OCI-LY1 (cell line): ENCODE measurements around the gene IRAK3.

Experiments
- H2AFZ ChIP-seq: fragments of 200-600 bp; sonication (generic), shearing (Covaris generic); 2 replicates; pipeline ENCODE4 v1.6.0; 2014; ENCODE audit warnings: antibody characterized with exemption, mild to moderate bottlenecking, low read length
- H3F3A ChIP-seq: fragments of 200-600 bp; sonication (generic), shearing (Covaris generic); 2 replicates; pipeline ENCODE4 v1.6.0; 2014; ENCODE audit warnings: mild to moderate bottlenecking, antibody characterized with exemption, low read length, moderate library complexity; ENCODE audit not compliant: insufficient read depth
- H3K27ac ChIP-seq: fragments of 200-600 bp; sonication (generic); 2 replicates; pipeline ENCODE4 v1.5.1; 2014; ENCODE audit warnings: low read length, mixed run types, mild to moderate bottlenecking, low read depth; ENCODE audit not compliant: poor library complexity, severe bottlenecking
- H3K27me3 ChIP-seq: fragments of 200-600 bp; sonication (generic); 2 replicates; pipeline ENCODE4 v1.6.0; 2014; ENCODE audit warnings: antibody characterized with exemption, mild to moderate bottlenecking, low read length, moderate library complexity; ENCODE audit not compliant: insufficient read depth
- H3K36me3 ChIP-seq: fragments of 200-600 bp; sonication (generic); 2 replicates; pipeline ENCODE4 v1.6.1; 2014; ENCODE audit warnings: mild to moderate bottlenecking, antibody characterized with exemption, low read length, moderate library complexity, mixed read lengths; ENCODE audit not compliant: insufficient read depth
- H3K4me1 ChIP-seq: fragments of 200-600 bp; sonication (generic); 2 replicates; pipeline ENCODE4 v1.5.1; 2014; ENCODE audit warnings: mild to moderate bottlenecking, low read length, moderate library complexity; ENCODE audit not compliant: insufficient read depth, severe bottlenecking
- H3K4me2 ChIP-seq: fragments of 200-600 bp; sonication (generic), shearing (Covaris generic); 2 replicates; pipeline ENCODE4 v1.6.1; 2014; ENCODE audit warnings: low read length
- H3K4me3 ChIP-seq: fragments of 200-600 bp; sonication (generic); 2 replicates; pipeline ENCODE4 v1.5.1; 2014; ENCODE audit warnings: low read length, low read depth, mild to moderate bottlenecking, mixed read lengths; ENCODE audit not compliant: poor library complexity, severe bottlenecking
- H3K79me2 ChIP-seq: fragments of 200-600 bp; shearing (Covaris generic); 2 replicates; pipeline ENCODE4 v1.6.1; 2016; ENCODE audit warnings: mixed run types, low read length, mixed read lengths; ENCODE audit not compliant: insufficient read depth
- H3K9ac ChIP-seq: fragments of 200-600 bp; sonication (generic), shearing (Covaris generic); 2 replicates; pipeline ENCODE4 v1.6.1; 2014; ENCODE audit warnings: mild to moderate bottlenecking, low read length, mixed read lengths
- H3K9me2 ChIP-seq: fragments of 200-600 bp; sonication (generic), shearing (Covaris generic); 2 replicates; pipeline ENCODE4 v1.6.1; 2014; ENCODE audit warnings: low read depth, mild to moderate bottlenecking, low read length, mixed read lengths
- H3K9me3 ChIP-seq: fragments of 200-600 bp; shearing (Covaris generic); 2 replicates; pipeline ENCODE4 v1.6.1; 2014; ENCODE audit warnings: low read length, mixed read lengths
- H4K20me1 ChIP-seq: fragments of 200-600 bp; sonication (generic), shearing (Covaris generic); 2 replicates; pipeline ENCODE4 v1.6.0; 2016; ENCODE audit warnings: mild to moderate bottlenecking, low read length; ENCODE audit not compliant: insufficient read depth
- EZH2 ChIP-seq: fragments of 200-600 bp; sonication (generic), shearing (Covaris generic); IDR thresholded peaks from 2 replicates; pipeline ENCODE4 v1.8.0; 2017; ENCODE audit warnings: borderline replicate concordance, mixed run types, mild to moderate bottlenecking, antibody characterized with exemption, low read length, moderate library complexity, mixed read lengths
- TF ChIP-seq, protein P1 (sequence below): fragments of 200-600 bp; sonication (generic), shearing (Covaris generic); IDR thresholded peaks from 2 replicates; pipeline ENCODE4 v1.5.1; 2017; ENCODE audit warnings: mild to moderate bottlenecking, antibody characterized with exemption, low read length, moderate library complexity, mixed read lengths

IRAK3 gene

DNA sequence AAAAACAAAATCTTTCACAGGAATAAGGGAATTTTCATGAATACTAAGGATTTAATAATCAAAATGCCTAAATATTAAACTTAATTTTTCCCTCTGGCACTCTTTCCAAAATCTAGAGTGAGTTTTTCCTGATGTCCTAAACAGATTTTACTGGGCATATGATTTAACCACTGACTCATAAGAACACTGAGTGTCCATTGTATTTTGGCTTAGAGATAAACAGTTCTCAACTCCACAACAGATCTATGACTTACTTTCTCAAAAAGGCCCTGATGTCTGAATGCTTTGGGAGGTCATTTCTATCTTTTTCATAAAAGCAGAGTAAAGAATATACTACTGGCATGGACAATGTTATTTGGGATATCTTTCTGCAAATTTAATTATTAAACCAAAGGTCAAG is 34.2 kb upstream of the IRAK3 start:
- peaks cover 8% of the 10 kb centered on the region for H3K79me2 ChIP-seq

DNA sequence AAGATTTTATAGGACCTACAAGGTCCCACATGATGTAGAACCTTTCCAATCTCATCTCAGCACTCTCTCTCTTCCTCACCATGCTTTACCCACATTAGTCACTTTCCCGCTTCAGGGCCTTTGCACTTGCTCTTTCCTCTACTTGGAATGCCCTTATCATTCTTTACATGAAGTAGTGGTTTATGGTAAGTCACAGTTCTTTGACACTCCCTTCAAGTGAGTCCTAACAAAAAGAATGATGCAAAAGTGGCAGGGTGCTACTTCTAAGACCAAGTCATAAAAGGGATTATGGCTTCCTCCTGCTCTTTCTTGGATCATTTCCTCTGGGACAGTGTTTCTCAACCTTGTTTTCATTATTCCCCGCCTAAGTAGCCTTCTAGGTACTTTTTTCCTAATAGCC is 32.4 kb upstream of the IRAK3 start:
- H3K79me2 ChIP-seq = peaks cover 12% of the 10 kb centered on the region
- H3K4me1 ChIP-seq = no peaks in the 10 kb centered on the region
- H3F3A ChIP-seq = no peaks in the 10 kb centered on the region
- no peaks in the 10 kb centered on the region for H4K20me1 ChIP-seq
- no peaks in the 10 kb centered on the region for H3K9me2 ChIP-seq
- no peak overlapping the region for H3K27ac ChIP-seq
- no peak overlapping the region for H3K9ac ChIP-seq
- no peak overlapping the region for H3K4me3 ChIP-seq
- H3K4me2 ChIP-seq = no peak overlapping the region
- H2AFZ ChIP-seq = no peak overlapping the region
- TF ChIP-seq, protein P1, sequence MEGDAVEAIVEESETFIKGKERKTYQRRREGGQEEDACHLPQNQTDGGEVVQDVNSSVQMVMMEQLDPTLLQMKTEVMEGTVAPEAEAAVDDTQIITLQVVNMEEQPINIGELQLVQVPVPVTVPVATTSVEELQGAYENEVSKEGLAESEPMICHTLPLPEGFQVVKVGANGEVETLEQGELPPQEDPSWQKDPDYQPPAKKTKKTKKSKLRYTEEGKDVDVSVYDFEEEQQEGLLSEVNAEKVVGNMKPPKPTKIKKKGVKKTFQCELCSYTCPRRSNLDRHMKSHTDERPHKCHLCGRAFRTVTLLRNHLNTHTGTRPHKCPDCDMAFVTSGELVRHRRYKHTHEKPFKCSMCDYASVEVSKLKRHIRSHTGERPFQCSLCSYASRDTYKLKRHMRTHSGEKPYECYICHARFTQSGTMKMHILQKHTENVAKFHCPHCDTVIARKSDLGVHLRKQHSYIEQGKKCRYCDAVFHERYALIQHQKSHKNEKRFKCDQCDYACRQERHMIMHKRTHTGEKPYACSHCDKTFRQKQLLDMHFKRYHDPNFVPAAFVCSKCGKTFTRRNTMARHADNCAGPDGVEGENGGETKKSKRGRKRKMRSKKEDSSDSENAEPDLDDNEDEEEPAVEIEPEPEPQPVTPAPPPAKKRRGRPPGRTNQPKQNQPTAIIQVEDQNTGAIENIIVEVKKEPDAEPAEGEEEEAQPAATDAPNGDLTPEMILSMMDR = no peak
- no peak for TF ChIP-seq EZH2
- peaks cover 31% of the 10 kb centered on the region for H3K36me3 ChIP-seq
- no peaks in the 10 kb centered on the region for H3K9me3 ChIP-seq
- H3K27me3 ChIP-seq = no peaks in the 10 kb centered on the region

More for the DNA sequence above, 34.2 kb upstream of the IRAK3 start:
- Histone ChIP-seq H3K9ac (no peak overlapping the region), H3K4me1 (no peaks in the 10 kb centered on the region), H2AFZ (no peak overlapping the region), H3K4me3 (no peak overlapping the region), H3K27me3 (no peaks in the 10 kb centered on the region), H3K27ac (no peak overlapping the region), H4K20me1 (no peaks in the 10 kb centered on the region), H3K36me3 (peaks cover 29% of the 10 kb centered on the region), H3K9me3 (no peaks in the 10 kb centered on the region), H3K4me2 (no peak overlapping the region), H3K9me2 (no peaks in the 10 kb centered on the region), H3F3A (no peaks in the 10 kb centered on the region)
- TF ChIP-seq, protein P1 = no peak
- TF ChIP-seq EZH2 = no peak

DNA sequence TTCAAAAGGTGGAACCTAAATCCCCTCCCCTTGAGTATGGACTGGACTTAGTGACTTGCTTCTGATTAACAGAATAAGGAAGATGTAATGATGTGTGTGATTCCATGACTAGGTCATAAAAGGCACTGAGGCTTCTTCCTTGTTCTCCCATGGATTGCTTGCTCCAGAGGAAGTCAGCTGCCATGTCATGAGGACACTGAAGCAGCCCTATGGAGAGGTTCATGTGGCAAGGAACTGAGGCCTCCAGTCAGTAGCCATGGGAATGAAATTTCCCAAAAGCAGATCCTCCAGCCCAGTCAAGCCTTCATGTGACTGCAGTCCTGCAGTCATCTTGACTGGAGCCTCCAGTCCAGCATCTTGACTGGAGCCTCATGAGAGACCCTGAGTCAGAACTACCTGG is 29.9 kb upstream of the IRAK3 start:
- peaks cover 34% of the 10 kb centered on the region for H3K79me2 ChIP-seq
- H3K36me3 ChIP-seq = peaks cover 32% of the 10 kb centered on the region
- no peaks in the 10 kb centered on the region for H3K27me3 ChIP-seq
- no peaks in the 10 kb centered on the region for H3F3A ChIP-seq
- H3K9me2 ChIP-seq = no peaks in the 10 kb centered on the region
- TF ChIP-seq, protein P1 = no peak
- TF ChIP-seq EZH2 = no peak
- H3K27ac ChIP-seq = no peak overlapping the region
- no peaks in the 10 kb centered on the region for H3K4me1 ChIP-seq
- H3K4me2 ChIP-seq = no peak overlapping the region
- 0 out of 2 replicates have a peak, but pooled peaks cover 5% of the 10 kb centered on the region for H3K9me3 ChIP-seq
- H4K20me1 ChIP-seq = no peaks in the 10 kb centered on the region
- no peak overlapping the region for H3K4me3 ChIP-seq
- H2AFZ ChIP-seq = no peak overlapping the region
- no peak overlapping the region for H3K9ac ChIP-seq
